Thoracic aorta (tissue), 2 donors: ENCODE measurements around the gene CNNM2. TPM values are rescaled to one million over a fixed set of nuclear protein-coding genes. Genes with fewer than 3 reads are reported as not detected.

Source experiments
- ATAC-seq: fragments of 150-250 bp; one replicate; pipeline ENCODE4 v1.8.0; 2017; ENCODE audit warnings: low read depth; ENCODE audit not compliant: insufficient number of reproducible peaks, low FRiP score
- DNase-seq: peaks from one replicate; pipeline ENCODE4 v3.0.0-alpha.2; 2020; ENCODE audit warnings: low spot score
- H3K27ac ChIP-seq, 2 donors: fragments of 200-600 bp; sonication (generic); 1 replicate in 1 of 2; 2 replicates in 1 of 2; pipeline ENCODE4 v1.5.1; 2016; ENCODE audit warnings: mild to moderate bottlenecking in 2 of 2, moderate library complexity in 2 of 2
- H3K27me3 ChIP-seq: fragments of 200-600 bp; sonication (generic); replicated peaks from 2 replicates; pipeline ENCODE4 v1.6.0; 2016; ENCODE audit warnings: mild to moderate bottlenecking; ENCODE audit not compliant: insufficient read depth
- H3K36me3 ChIP-seq: fragments of 200-600 bp; sonication (generic); one replicate; pipeline ENCODE4 v1.5.1; 2016
- H3K4me1 ChIP-seq, 2 donors: fragments of 200-600 bp; sonication (generic); 1 replicate in 1 of 2; 2 replicates in 1 of 2; pipeline versions ENCODE4 v1.5.1 to v1.6.0; 2016; ENCODE audit warnings: low read depth in 2 of 2, mild to moderate bottlenecking in 1 of 2; ENCODE audit not compliant: control insufficient read depth in 1 of 2
- H3K4me3 ChIP-seq: fragments of 200-600 bp; sonication (generic); 2 replicates; pipeline ENCODE4 v1.5.1; 2016; ENCODE audit warnings: mild to moderate bottlenecking
- H3K9me3 ChIP-seq: fragments of 200-600 bp; sonication (generic); 2 replicates; pipeline ENCODE4 v1.5.1; 2016
- total RNA-seq, 2 donors: library from RNA; depleted of rRNA; stranded (reverse); fragments of >200 nt; gene quantifications; one replicate each; pipeline versions ENCODE4 v1.1.0 to v1.2.3, GENCODE V29; 2016
- TF ChIP-seq, protein P1 (sequence below): fragments of 200-600 bp; sonication (generic); IDR thresholded peaks from one replicate; pipeline ENCODE4 v1.5.1; 2019; ENCODE audit warnings: antibody characterized with exemption

Gene CNNM2
- total RNA-seq, 2 donors from 2014 or later = 12.2 to 24.5 TPM

DNA sequence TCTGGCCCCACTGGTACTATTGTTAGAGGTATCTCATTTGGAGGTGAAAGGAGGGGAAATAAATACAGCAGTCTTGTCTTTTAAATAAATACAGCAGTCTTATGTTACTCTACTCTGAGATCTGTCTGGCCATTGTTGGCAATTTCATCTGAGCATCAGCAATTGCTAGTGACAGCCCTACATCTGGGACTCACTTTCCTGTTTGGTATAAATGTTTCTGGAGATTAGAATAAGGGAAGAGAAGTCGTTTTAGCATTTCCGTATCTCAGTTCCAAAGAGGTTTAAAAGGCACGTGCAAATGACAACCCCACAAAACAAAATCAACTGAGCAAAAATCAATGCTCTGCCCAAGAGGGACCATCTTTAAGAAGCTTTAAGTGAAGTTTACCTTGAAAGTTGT lies 18.1 kb upstream of the CNNM2 start:
- TF ChIP-seq, protein P1, sequence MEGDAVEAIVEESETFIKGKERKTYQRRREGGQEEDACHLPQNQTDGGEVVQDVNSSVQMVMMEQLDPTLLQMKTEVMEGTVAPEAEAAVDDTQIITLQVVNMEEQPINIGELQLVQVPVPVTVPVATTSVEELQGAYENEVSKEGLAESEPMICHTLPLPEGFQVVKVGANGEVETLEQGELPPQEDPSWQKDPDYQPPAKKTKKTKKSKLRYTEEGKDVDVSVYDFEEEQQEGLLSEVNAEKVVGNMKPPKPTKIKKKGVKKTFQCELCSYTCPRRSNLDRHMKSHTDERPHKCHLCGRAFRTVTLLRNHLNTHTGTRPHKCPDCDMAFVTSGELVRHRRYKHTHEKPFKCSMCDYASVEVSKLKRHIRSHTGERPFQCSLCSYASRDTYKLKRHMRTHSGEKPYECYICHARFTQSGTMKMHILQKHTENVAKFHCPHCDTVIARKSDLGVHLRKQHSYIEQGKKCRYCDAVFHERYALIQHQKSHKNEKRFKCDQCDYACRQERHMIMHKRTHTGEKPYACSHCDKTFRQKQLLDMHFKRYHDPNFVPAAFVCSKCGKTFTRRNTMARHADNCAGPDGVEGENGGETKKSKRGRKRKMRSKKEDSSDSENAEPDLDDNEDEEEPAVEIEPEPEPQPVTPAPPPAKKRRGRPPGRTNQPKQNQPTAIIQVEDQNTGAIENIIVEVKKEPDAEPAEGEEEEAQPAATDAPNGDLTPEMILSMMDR = no peak
- H3K9me3 ChIP-seq = no peaks in the 10 kb centered on the region
- no peak overlapping the region for H3K4me3 ChIP-seq
- H3K4me1 ChIP-seq = no peaks in the 10 kb centered on the region
- no peak for ATAC-seq
- H3K36me3 ChIP-seq = no peaks in the 10 kb centered on the region
- DNase-seq = no peak
- no peak overlapping the region for H3K27ac ChIP-seq
- H3K27me3 ChIP-seq = no peaks in the 10 kb centered on the region

DNA sequence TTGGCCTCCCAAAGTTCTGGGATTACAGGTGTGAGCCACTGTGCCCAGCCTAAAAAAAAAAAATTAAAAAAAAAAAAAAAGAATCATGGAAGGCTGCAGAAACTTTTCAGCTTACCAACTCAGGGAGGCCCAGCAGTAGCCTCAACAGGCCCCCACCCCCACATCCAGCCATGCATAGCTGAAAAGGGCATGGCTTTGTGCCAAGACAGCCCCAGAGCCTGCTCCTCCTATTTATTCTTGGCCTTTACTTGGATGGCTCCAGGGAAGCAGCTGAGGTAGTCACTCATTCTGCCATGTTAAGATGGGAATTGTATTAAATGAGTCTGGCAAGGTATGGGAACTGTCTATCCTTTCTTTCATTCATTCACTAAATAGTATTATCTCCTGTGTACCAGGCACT lies 13.7 kb upstream of the CNNM2 start:
- Histone ChIP-seq H3K4me1 (no peaks in the 10 kb centered on the region), H3K36me3 (no peaks in the 10 kb centered on the region), H3K9me3 (no peaks in the 10 kb centered on the region), H3K27ac (no peak overlapping the region), H3K27me3 (no peaks in the 10 kb centered on the region), H3K4me3 (no peak overlapping the region)
- TF ChIP-seq, protein P1 = no peak
- DNase-seq (no peak), ATAC-seq (no peak)

DNA sequence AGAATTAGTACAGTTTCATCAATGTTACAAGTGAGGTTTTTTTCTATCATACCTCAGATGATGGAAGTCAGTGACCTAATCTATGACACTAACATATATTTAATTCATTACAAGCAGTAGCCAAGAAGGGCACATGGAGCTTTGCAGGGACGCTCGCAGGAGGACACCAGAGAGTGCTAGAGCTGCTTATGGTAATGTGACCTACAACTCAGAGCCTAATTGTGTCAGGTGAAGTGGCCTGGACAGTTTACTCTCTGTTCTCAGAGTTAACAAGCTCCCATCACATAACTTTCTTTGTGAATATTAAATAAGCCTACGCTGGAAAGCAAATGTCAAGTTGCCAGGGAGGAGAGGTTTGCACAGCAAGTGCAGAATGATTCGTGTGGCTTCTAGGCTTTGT lies 11.6 kb upstream of the CNNM2 start:
- no peak for ATAC-seq
- Histone ChIP-seq H3K27ac (no peak overlapping the region), H3K36me3 (no peaks in the 10 kb centered on the region), H3K27me3 (no peaks in the 10 kb centered on the region), H3K9me3 (no peaks in the 10 kb centered on the region), H3K4me3 (no peak overlapping the region), H3K4me1 (no peaks in the 10 kb centered on the region)
- DNase-seq = no peak
- TF ChIP-seq, protein P1 = no peak

DNA sequence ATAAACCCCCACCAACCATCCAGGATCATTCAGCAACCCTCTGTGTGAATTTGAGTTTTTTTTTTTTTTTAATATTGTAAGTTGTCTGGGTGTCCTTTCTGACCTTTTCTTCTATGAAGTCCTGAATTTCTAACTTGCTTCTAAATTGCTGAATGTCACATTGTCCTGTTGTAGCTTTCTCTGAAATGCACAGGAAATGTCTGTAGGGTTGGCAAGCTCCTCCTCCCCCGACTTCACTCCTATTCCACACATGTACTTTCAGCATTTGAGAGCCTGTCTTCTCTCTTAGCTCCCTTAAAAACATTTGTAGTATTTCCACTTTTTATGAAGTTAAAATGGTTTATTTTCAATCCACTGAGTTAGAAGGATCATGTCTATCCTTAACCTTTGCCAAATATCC lies 3.3 kb upstream of the CNNM2 start:
- DNase-seq (no peak), ATAC-seq (no peak)
- TF ChIP-seq, protein P1 = no peak
- Histone ChIP-seq H3K4me1 (peaks cover 0 to 7% of the 10 kb centered on the region in 2 donors), H3K27me3 (no peaks in the 10 kb centered on the region), H3K36me3 (no peaks in the 10 kb centered on the region), H3K4me3 (no peak overlapping the region), H3K27ac (no peak overlapping the region), H3K9me3 (no peaks in the 10 kb centered on the region)

DNA sequence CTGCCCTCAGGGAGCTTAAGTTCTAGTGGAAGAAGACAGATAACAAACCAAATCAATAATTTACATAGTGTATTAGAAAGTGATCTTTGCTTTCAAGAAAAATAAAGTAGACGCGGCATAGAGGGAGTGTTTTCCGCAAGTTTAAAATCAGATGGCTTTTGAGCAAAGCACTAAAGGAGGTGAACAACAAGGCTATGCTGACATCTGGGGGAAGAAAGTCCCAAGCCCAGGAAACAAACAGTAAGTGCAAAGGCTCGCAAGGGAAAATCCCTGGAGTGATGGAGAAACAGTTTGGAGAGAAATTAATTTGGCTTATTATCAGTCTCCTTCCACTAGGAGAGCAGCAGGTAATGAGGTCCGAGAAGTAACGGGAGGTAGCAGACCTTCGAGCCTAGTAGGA lies 1.9 kb upstream of the CNNM2 start:
- H3K36me3 ChIP-seq = no peaks in the 10 kb centered on the region
- peaks cover 0 to 18% of the 10 kb centered on the region in 2 donors for H3K4me1 ChIP-seq
- H3K27ac ChIP-seq = no peak overlapping the region
- no peak overlapping the region for H3K4me3 ChIP-seq
- ATAC-seq = no peak
- TF ChIP-seq, protein P1 = no peak
- H3K9me3 ChIP-seq = no peaks in the 10 kb centered on the region
- H3K27me3 ChIP-seq = no peaks in the 10 kb centered on the region
- no peak for DNase-seq
